Suprapubic skin (tissue), 4 donors: ENCODE data around the gene GPR139. TPM values are rescaled to one million over a fixed set of nuclear protein-coding genes. Genes with fewer than 3 reads are reported as not detected.

Experiments used
- DNase-seq, 2 donors: peaks; one replicate each; pipeline ENCODE4 v3.0.0-alpha.2; 2019; ENCODE audit warnings: low spot score in 2 of 2
- H3K27ac ChIP-seq: fragments of 200-600 bp; sonication (generic); one replicate; pipeline ENCODE4 v1.5.1; 2019
- H3K27me3 ChIP-seq: fragments of 200-600 bp; sonication (generic); one replicate; pipeline ENCODE4 v1.5.1; 2019
- H3K36me3 ChIP-seq: fragments of 200-600 bp; sonication (generic); one replicate; pipeline ENCODE4 v1.5.1; 2019
- H3K4me1 ChIP-seq: fragments of 200-600 bp; sonication (generic); one replicate; pipeline ENCODE4 v1.5.1; 2019
- H3K4me3 ChIP-seq: fragments of 200-600 bp; sonication (generic); one replicate; pipeline ENCODE4 v1.5.1; 2019; ENCODE audit warnings: mild to moderate bottlenecking
- H3K9me3 ChIP-seq: fragments of 200-600 bp; sonication (generic); one replicate; pipeline ENCODE4 v1.5.1; 2019
- CTCF ChIP-seq, 2 donors: fragments of 200-600 bp in 1 of 2; fragments of 450-650 bp in 1 of 2; sonication (generic) in 1 of 2; IDR thresholded peaks; one replicate each; pipeline ENCODE4 v1.5.1; 2016 to 2019; ENCODE audit warnings: antibody characterized with exemption in 2 of 2, mild to moderate bottlenecking in 1 of 2, moderate library complexity in 1 of 2
- EP300 ChIP-seq: sonication (generic); formaldehyde crosslinking; IDR thresholded peaks from one replicate; pipeline ENCODE4 v1.6.1; 2017; ENCODE audit warnings: antibody characterized with exemption
- POLR2A ChIP-seq, 2 donors: fragments of 450-650 bp; IDR thresholded peaks; one replicate each; pipeline ENCODE4 v1.6.1; 2017; ENCODE audit warnings: antibody characterized with exemption in 2 of 2, mild to moderate bottlenecking in 2 of 2, moderate library complexity in 2 of 2
- POLR2AphosphoS5 ChIP-seq, 3 donors: sonication (generic); formaldehyde crosslinking; IDR thresholded peaks; one replicate each; pipeline ENCODE4 v1.6.1; 2017; ENCODE audit warnings: antibody characterized with exemption in 3 of 3
- WGBS: methylation state at CpG from one replicate; pipeline ENCODE4 v1.1.5; 2018; 5-methylcytosine and 5-hydroxymethylcytosine counted together
- total RNA-seq, 4 donors: library from RNA; depleted of rRNA; stranded (reverse); fragments of >200 nt; gene quantifications; one replicate each; pipeline ENCODE4 v1.1.0, GENCODE V29; 2016

GPR139 gene
- total RNA-seq, 4 donors from 2014 or later = not detected

GRCh38 chr16:20089246-20089965, 15.7 kb upstream of the GPR139 start:
- Histone ChIP-seq H3K4me1 (no peaks in the 10 kb centered on the region), H3K27me3 (peaks cover 7% of the 10 kb centered on the region)
- 64% methylated on average over 3 of the region's 3 CpGs for WGBS

GRCh38 chr16:20084624-20085226, 11.0 kb upstream of the GPR139 start:
- no peak for DNase-seq
- H3K27ac ChIP-seq = no peak overlapping the region
- no peaks in the 10 kb centered on the region for H3K36me3 ChIP-seq
- TF ChIP-seq CTCF (IDR thresholded peaks at IDR 0.05) = no peak
- no peak for TF ChIP-seq POLR2AphosphoS5 (IDR thresholded peaks at IDR 0.05)
- TF ChIP-seq POLR2A (IDR thresholded peaks at IDR 0.05) = no peak
- TF ChIP-seq EP300 = no peak
- WGBS = 50% methylated on average over 6 of the region's 6 CpGs
- no peak overlapping the region for H3K4me3 ChIP-seq
- no peaks in the 10 kb centered on the region for H3K9me3 ChIP-seq
- peaks cover 6% of the 10 kb centered on the region for H3K27me3 ChIP-seq
- H3K4me1 ChIP-seq = no peaks in the 10 kb centered on the region

More at GRCh38 chr16:20089246-20089965, 15.7 kb upstream of the GPR139 start:
- H3K4me3 ChIP-seq = no peak overlapping the region
- no peaks in the 10 kb centered on the region for H3K9me3 ChIP-seq
- no peak overlapping the region for H3K27ac ChIP-seq
- TF ChIP-seq POLR2AphosphoS5 (IDR thresholded peaks at IDR 0.05) = no peak
- TF ChIP-seq EP300 = no peak
- TF ChIP-seq POLR2A (IDR thresholded peaks at IDR 0.05) = no peak
- no peak for TF ChIP-seq CTCF (IDR thresholded peaks at IDR 0.05)
- DNase-seq = no peak
- H3K36me3 ChIP-seq = no peaks in the 10 kb centered on the region

GRCh38 chr16:20079106-20079505, 5.4 kb upstream of the GPR139 start:
- WGBS = 84% methylated on average over 4 of the region's 4 CpGs
- no peak overlapping the region for H3K4me3 ChIP-seq

GRCh38 chr16:20075243-20075642, 1.6 kb upstream of the GPR139 start:
- Histone ChIP-seq H3K4me3 (no peak overlapping the region), H3K4me1 (peaks cover 10% of the 10 kb centered on the region), H3K27me3 (peaks cover 62% of the 10 kb centered on the region), H3K36me3 (no peaks in the 10 kb centered on the region), H3K27ac (no peak overlapping the region), H3K9me3 (no peaks in the 10 kb centered on the region)
- TF ChIP-seq CTCF (IDR thresholded peaks at IDR 0.05) = no peak
- TF ChIP-seq POLR2A (IDR thresholded peaks at IDR 0.05) = no peak
- TF ChIP-seq POLR2AphosphoS5 (IDR thresholded peaks at IDR 0.05) = no peak
- no peak for TF ChIP-seq EP300
- WGBS = 64% methylated on average over 4 of the region's 4 CpGs
- no peak for DNase-seq

More at GRCh38 chr16:20079106-20079505, 5.4 kb upstream of the GPR139 start:
- Histone ChIP-seq H3K27me3 (peaks cover 31% of the 10 kb centered on the region), H3K27ac (no peak overlapping the region), H3K36me3 (no peaks in the 10 kb centered on the region), H3K9me3 (no peaks in the 10 kb centered on the region), H3K4me1 (peaks cover under 1% of the 10 kb centered on the region)
- no peak for TF ChIP-seq POLR2A (IDR thresholded peaks at IDR 0.05)
- no peak for TF ChIP-seq CTCF (IDR thresholded peaks at IDR 0.05)
- TF ChIP-seq EP300 = no peak
- no peak for TF ChIP-seq POLR2AphosphoS5 (IDR thresholded peaks at IDR 0.05)
- DNase-seq = no peak
